Left ventricle myocardium superior (tissue), 1 donor: ENCODE measurements around the gene BCAP31. TPM values are rescaled to one million over a fixed set of nuclear protein-coding genes. Genes with fewer than 3 reads are reported as not detected.

Source experiments
- ATAC-seq: fragments of 200-7000 bp; cut with Tn5 transposase; one replicate; pipeline ENCODE4 v1.9.1; 2020; ENCODE audit warnings: mild to moderate bottlenecking, moderate library complexity
- DNase-seq: peaks from one replicate; pipeline ENCODE4 v3.0.0-alpha.2; 2020
- intact Hi-C: fragments of 100-400 bp; cut with micrococcal nuclease; formaldehyde crosslinking; loops from one replicate; pipeline ENCODE4 v1.11.0; 2022
- total RNA-seq: library from RNA; stranded (reverse); fragmentation: NEBNext Ultra II Directional; extraction: Animal tissue kit (Norgen Biotek cat#: 25700); gene quantifications from one replicate; pipeline ENCODE4 v1.2.1, GENCODE V29; 2021
- donor health status: DM: no; HTN: yes; CAD: no; lungs with severe emphysema.

Gene BCAP31
- total RNA-seq, 1 donor from 2014 or later, result 91.6 TPM

GRCh38 chrX:153670748-153671588 lies 53.2 kb downstream of the BCAP31 start:
- no peak for ATAC-seq
- DNase-seq, result no peak
- intact Hi-C loops, result no loop called here

- ATAC-seq (no peak), DNase-seq (no peak)
- intact Hi-C loops, result no loop called here
Observed at GRCh38 chrX:153669901-153670731, 54.1 kb downstream of the BCAP31 start.

GRCh38 chrX:153669174-153669890 lies 54.9 kb downstream of the BCAP31 start:
- intact Hi-C loops, result no loop called here
- DNase-seq (no peak), ATAC-seq (peak; percentile 36)

GRCh38 chrX:153668423-153669173 lies 55.6 kb downstream of the BCAP31 start:
- intact Hi-C loops, result no loop called here
- ATAC-seq, result no peak
- DNase-seq, result no peak

GRCh38 chrX:153667956-153668396 lies 56.2 kb downstream of the BCAP31 start:
- ATAC-seq, result peak; percentile 89
- intact Hi-C loops, result no loop called here
- DNase-seq, result peak; percentile 91

GRCh38 chrX:153667281-153667955 lies 56.8 kb downstream of the BCAP31 start:
- ATAC-seq, result no peak
- no peak for DNase-seq
- intact Hi-C loops, result no loop called here

GRCh38 chrX:153665726-153666306 lies 58.4 kb downstream of the BCAP31 start:
- intact Hi-C loops, result no loop called here
- ATAC-seq (no peak), DNase-seq (no peak)

GRCh38 chrX:153662266-153662665 lies 61.9 kb downstream of the BCAP31 start:
- intact Hi-C loops, result no loop called here
- peak; percentile 71 for DNase-seq
- peak; percentile 32 for ATAC-seq

GRCh38 chrX:153659268-153659667 lies 64.9 kb downstream of the BCAP31 start:
- no peak for ATAC-seq
- intact Hi-C loops, result no loop called here

GRCh38 chrX:153657161-153657560 lies 67.0 kb downstream of the BCAP31 start:
- intact Hi-C loops, result no loop called here
- no peak for ATAC-seq
- DNase-seq, result no peak

More at GRCh38 chrX:153659268-153659667, 64.9 kb downstream of the BCAP31 start:
- no peak for DNase-seq

GRCh38 chrX:153653556-153653955 lies 70.6 kb downstream of the BCAP31 start:
- ATAC-seq, result no peak
- no peak for DNase-seq
- intact Hi-C loops, result no loop called here

GRCh38 chrX:153651540-153652079 lies 72.6 kb downstream of the BCAP31 start:
- no peak for ATAC-seq
- intact Hi-C loops, result no loop called here
- DNase-seq, result no peak

GRCh38 chrX:153650959-153651358 lies 73.2 kb downstream of the BCAP31 start:
- intact Hi-C loops, result no loop called here
- DNase-seq (no peak), ATAC-seq (no peak)

Other genes with a start within 250 kb of the BCAP31 start
- 40.6 TPM for gene BGN, start 229.4 kb downstream of the BCAP31 start, total RNA-seq
- not detected for gene ATP2B3, start 206.7 kb downstream of the BCAP31 start, total RNA-seq
- 42.5 TPM for gene CCNQ, start 125.2 kb downstream of the BCAP31 start, total RNA-seq
- 0.10 TPM for gene DUSP9, start 77.2 kb downstream of the BCAP31 start, total RNA-seq
- gene PNCK, start 50.6 kb downstream of the BCAP31 start, total RNA-seq, result 14.5 TPM
- gene SLC6A8, start 36.5 kb downstream of the BCAP31 start, total RNA-seq, result 208 TPM
- 16.5 TPM for gene ABCD1, start 469 bp upstream of the BCAP31 start, total RNA-seq
- 2.4 TPM for gene PLXNB3, start 39.9 kb upstream of the BCAP31 start, total RNA-seq
- gene SRPK3, start 56.7 kb upstream of the BCAP31 start, total RNA-seq, result 43.6 TPM
- 81.2 TPM for gene IDH3G, start 70.0 kb upstream of the BCAP31 start, total RNA-seq
- gene SSR4, start 70.3 kb upstream of the BCAP31 start, total RNA-seq, result 145 TPM
- 2.6 TPM for gene PDZD4, start 106.2 kb upstream of the BCAP31 start, total RNA-seq
- gene L1CAM, start 161.8 kb upstream of the BCAP31 start, total RNA-seq, result 4.8 TPM
- gene AVPR2, start 180.3 kb upstream of the BCAP31 start, total RNA-seq, result 3.3 TPM
- gene ARHGAP4, start 201.9 kb upstream of the BCAP31 start, total RNA-seq, result 10.0 TPM
- gene NAA10, start 210.7 kb upstream of the BCAP31 start, total RNA-seq, result 72.2 TPM
- 8.9 TPM for gene RENBP, start 220.3 kb upstream of the BCAP31 start, total RNA-seq
- gene HCFC1, start 247.4 kb upstream of the BCAP31 start, total RNA-seq, result 27.0 TPM
- gene TMEM187, start 248.4 kb upstream of the BCAP31 start, total RNA-seq, result 6.0 TPM